GM10266 (cell line): Measurements from ENCODE around the gene DCTN3.

Experiments used
- DNase-seq: peaks from one replicate; pipeline ENCODE4 v3.0.0; 2012; ENCODE audit errors: extremely low spot score
- CTCF ChIP-seq: IDR thresholded peaks from 2 replicates; pipeline ENCODE4 v1.5.1; 2012; ENCODE audit warnings: mild to moderate bottlenecking, low read depth; ENCODE audit not compliant: control insufficient read depth, insufficient read depth; ENCODE audit errors: missing control alignments

The DCTN3 gene

GRCh38 chr9:34606190-34606589, 14.1 kb downstream of the DCTN3 start:
- no peak for TF ChIP-seq CTCF
- DNase-seq = no peak

- peak; percentile 93 for TF ChIP-seq CTCF
- DNase-seq = peak; percentile 88
Measured at GRCh38 chr9:34603610-34604231, 16.6 kb downstream of the DCTN3 start.

- DNase-seq = no peak
- no peak for TF ChIP-seq CTCF
Measured at GRCh38 chr9:34601937-34602573, 18.2 kb downstream of the DCTN3 start.

GRCh38 chr9:34600908-34601307, 19.4 kb downstream of the DCTN3 start:
- DNase-seq = no peak

GRCh38 chr9:34599546-34599945, 20.7 kb downstream of the DCTN3 start:
- no peak for TF ChIP-seq CTCF
- DNase-seq = no peak

More at GRCh38 chr9:34600908-34601307, 19.4 kb downstream of the DCTN3 start:
- TF ChIP-seq CTCF = no peak

GRCh38 chr9:34594177-34594576, 26.1 kb downstream of the DCTN3 start:
- TF ChIP-seq CTCF = no peak
- no peak for DNase-seq

- DNase-seq = no peak
Measured at GRCh38 chr9:34592895-34593601, 27.2 kb downstream of the DCTN3 start.

More at GRCh38 chr9:34592895-34593601, 27.2 kb downstream of the DCTN3 start:
- TF ChIP-seq CTCF = no peak
